GM23248 (cell line): ENCODE measurements around the gene FAM219A. TPM values are rescaled to one million over a fixed set of nuclear protein-coding genes. Genes with fewer than 3 reads are reported as not detected.

Experiments
- DNase-seq: peaks from one replicate; pipeline ENCODE4 v3.0.0-alpha.2; 2015
- H2AFZ ChIP-seq: fragments of 200-600 bp; sonication (generic); 2 replicates; pipeline ENCODE4 v1.6.1; 2016; ENCODE audit warnings: antibody characterized with exemption
- H3F3A ChIP-seq: fragments of 200-600 bp; sonication (generic); 2 replicates; pipeline ENCODE4 v1.6.1; 2016; ENCODE audit warnings: mild to moderate bottlenecking, antibody characterized with exemption, mixed run types; ENCODE audit not compliant: insufficient read depth
- H3K27ac ChIP-seq: fragments of 200-600 bp; sonication (generic); 2 replicates; pipeline ENCODE4 v1.5.1; 2016; ENCODE audit warnings: mild to moderate bottlenecking
- H3K27me3 ChIP-seq: fragments of 200-600 bp; sonication (generic); replicated peaks from 2 replicates; pipeline ENCODE4 v1.6.1; 2016; ENCODE audit warnings: mild to moderate bottlenecking; ENCODE audit not compliant: insufficient read depth
- H3K36me3 ChIP-seq: fragments of 200-600 bp; sonication (generic); 2 replicates; pipeline ENCODE4 v1.6.1; 2016; ENCODE audit warnings: low read depth, mild to moderate bottlenecking
- H3K4me1 ChIP-seq: fragments of 200-600 bp; sonication (generic); 2 replicates; pipeline ENCODE4 v1.6.1; 2016; ENCODE audit warnings: mild to moderate bottlenecking; ENCODE audit not compliant: insufficient read depth
- H3K4me2 ChIP-seq: fragments of 200-600 bp; sonication (generic); one replicate; pipeline ENCODE4 v1.6.1; 2016; ENCODE audit warnings: mild to moderate bottlenecking; ENCODE audit not compliant: unreplicated experiment
- H3K4me3 ChIP-seq: fragments of 200-600 bp; sonication (generic); 2 replicates; pipeline ENCODE4 v1.5.1; 2016; ENCODE audit warnings: mild to moderate bottlenecking
- H3K79me2 ChIP-seq: fragments of 200-600 bp; sonication (generic); 2 replicates; pipeline ENCODE4 v1.6.1; 2016; ENCODE audit warnings: mild to moderate bottlenecking; ENCODE audit not compliant: insufficient read depth
- H3K9ac ChIP-seq: fragments of 200-600 bp; sonication (generic); 2 replicates; pipeline ENCODE4 v1.6.1; 2016; ENCODE audit warnings: mild to moderate bottlenecking
- H3K9me2 ChIP-seq: fragments of 200-600 bp; sonication (generic); 2 replicates; pipeline ENCODE4 v1.6.1; 2016; ENCODE audit warnings: mixed run types, mild to moderate bottlenecking, moderate library complexity; ENCODE audit not compliant: insufficient read depth
- H3K9me3 ChIP-seq: fragments of 200-600 bp; sonication (generic); one replicate; pipeline ENCODE4 v1.6.1; 2017; ENCODE audit warnings: low read depth
- H4K20me1 ChIP-seq: fragments of 200-600 bp; sonication (generic); 2 replicates; pipeline ENCODE4 v1.6.0; 2016; ENCODE audit not compliant: insufficient read depth
- EZH2 ChIP-seq: fragments of 200-600 bp; sonication (generic); IDR thresholded peaks from 2 replicates; pipeline ENCODE4 v1.6.1; 2018; ENCODE audit warnings: antibody characterized with exemption, mild to moderate bottlenecking; ENCODE audit not compliant: insufficient read depth, poor library complexity, severe bottlenecking
- EZH2phosphoT487 ChIP-seq: fragments of 200-600 bp; sonication (generic); IDR thresholded peaks from 2 replicates; pipeline ENCODE4 v1.6.1; 2018; ENCODE audit warnings: antibody characterized with exemption, moderate library complexity, mild to moderate bottlenecking, low read depth; ENCODE audit not compliant: insufficient read depth
- WGBS, 2 experiments: methylation state at CpG; one replicate each; pipeline ENCODE4 v1.1.6; 2015 to 2017; ENCODE audit warnings: low lambda C conversion rate in 2 of 2, low coverage in 1 of 2; ENCODE audit errors: missing lambda C conversion rate in 2 of 2; 5-methylcytosine and 5-hydroxymethylcytosine counted together
- in situ Hi-C: fragments of 300-500 bp; cut with MboI; formaldehyde crosslinking; loops from 2 replicates; pipeline ENCODE4 v1.15.0; 2020
- polyA plus RNA-seq: library from polyadenylated mRNA; unstranded; fragments of >200 nt; fragmentation: Nextera tagmentation; extraction: Ambion mirVana; gene quantifications from 2 replicates; pipeline ENCODE4 v1.2.1, GENCODE V29; 2016
- total RNA-seq: library from RNA; depleted of rRNA; stranded (reverse); fragments of >200 nt; shearing (Covaris generic); gene quantifications from 2 replicates; pipeline ENCODE4 v1.2.3, GENCODE V29; 2014

FAM219A gene
- total and polyA plus RNA-seq, 2 experiments from 2014 or later: 7.8 to 9.1 TPM

DNA sequence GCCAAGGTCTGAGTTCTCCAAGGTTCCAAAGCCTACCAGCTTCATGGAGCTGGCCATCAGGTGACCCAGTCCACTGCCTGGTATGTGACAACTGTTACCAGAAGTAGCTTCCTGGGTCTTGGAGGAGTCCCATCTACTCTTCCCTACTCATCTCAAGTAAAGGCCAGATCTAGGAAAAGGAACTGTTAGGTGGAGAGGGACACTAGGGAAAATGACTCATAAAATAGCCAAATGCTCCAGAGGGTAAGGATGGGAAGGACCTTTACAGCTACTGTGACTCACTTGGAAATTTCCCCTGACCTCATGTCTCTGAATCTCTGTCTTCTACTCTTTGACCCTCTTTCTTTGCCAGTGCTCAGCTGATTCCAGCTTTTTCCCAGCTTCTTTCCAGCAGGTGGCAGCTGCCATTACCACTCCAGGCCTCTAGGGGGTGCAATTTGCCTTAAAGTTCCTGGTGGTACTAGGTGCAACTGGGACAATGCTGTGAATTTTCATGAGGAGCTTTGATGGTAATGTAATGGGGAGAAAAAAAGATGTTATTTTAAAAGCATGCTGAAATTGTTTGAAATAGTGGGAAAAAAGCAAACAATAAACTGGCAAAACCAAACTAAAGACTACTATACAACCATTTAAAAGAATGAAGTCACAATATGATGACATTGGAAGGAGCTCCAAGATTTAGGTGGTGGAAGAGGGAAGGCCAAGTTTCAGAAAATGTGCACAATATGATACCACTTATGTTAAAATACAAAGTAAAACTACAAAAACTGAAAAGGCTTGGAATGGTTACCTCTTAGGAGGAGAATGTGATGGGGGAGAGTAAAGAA is 54.6 kb downstream of the FAM219A start:
- no peak overlapping the region for H2AFZ ChIP-seq
- H4K20me1 ChIP-seq: peaks cover 6% of the 10 kb centered on the region; the same call in 1 of the 2 replicates
- no peak overlapping the region for H3K9ac ChIP-seq
- in situ Hi-C loops: loop anchor here (10.0 kb wide), 1 partner anchor 191 kb away; no protein-coding TSS in a partner anchor
- H3K4me2 ChIP-seq: no peak overlapping the region
- peak; percentile 69 for DNase-seq
- H3K27me3 ChIP-seq: no peaks in the 10 kb centered on the region
- H3K36me3 ChIP-seq: peaks cover 11% of the 10 kb centered on the region; the same call in 1 of the 2 replicates
- no peaks in the 10 kb centered on the region for H3K9me2 ChIP-seq
- H3K4me3 ChIP-seq: no peak overlapping the region
- peaks cover 10% of the 10 kb centered on the region; the same call in 1 of the 2 replicates for H3K4me1 ChIP-seq
- H3K79me2 ChIP-seq: no peaks in the 10 kb centered on the region
- TF ChIP-seq EZH2 (no peak), EZH2phosphoT487 (no peak)
- H3K9me3 ChIP-seq: no peaks in the 10 kb centered on the region
- peaks cover 10% of the 10 kb centered on the region; the same call in 1 of the 2 replicates for H3F3A ChIP-seq
- H3K27ac ChIP-seq: no peak overlapping the region

DNA sequence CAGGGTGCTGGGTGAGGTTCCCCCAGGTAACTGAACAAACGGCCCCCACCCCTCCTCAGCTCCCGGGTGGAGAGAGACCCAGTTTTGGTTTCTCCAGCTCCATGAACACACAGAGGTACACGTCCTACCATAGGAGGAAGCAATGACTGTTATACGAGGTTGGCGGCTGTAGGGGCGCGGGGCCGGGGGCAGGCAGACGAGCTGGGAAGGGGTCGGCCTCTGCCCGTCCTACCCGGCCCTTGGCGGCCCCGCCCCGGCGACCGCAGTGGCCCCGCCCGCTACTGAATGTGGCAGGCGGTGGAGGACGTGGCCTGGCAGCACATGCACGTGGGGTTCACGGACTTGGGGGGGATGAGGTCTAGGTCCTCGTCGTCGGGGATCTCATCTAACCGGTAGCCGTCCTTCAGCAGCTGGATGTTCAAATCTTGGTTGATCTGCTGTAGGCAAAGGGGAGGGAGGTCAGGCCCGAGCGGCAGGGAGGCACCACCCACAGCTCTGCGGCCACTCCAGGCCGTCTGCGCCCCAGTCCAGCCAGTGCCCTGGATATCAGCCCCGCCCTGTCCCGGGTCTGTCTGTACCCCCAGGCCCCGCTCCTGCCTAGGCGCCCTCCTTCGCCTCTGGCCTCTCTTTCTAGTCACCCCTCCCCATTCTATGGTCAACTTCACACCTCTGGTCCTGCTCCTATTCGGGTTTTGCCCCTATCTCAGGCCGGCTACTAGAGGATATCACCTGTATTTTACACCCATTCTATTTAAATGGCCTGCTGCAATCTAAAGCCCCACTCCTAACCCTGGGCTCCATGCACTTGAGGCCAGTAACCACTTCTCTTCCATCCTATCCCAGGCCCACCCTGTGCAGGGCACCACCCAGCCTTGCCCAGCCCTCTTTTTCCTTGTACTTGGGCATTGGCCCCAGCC is 57.4 kb downstream of the FAM219A start:
- 85 to 98% methylated on average over 22 to 40 of the region's 40 CpGs for WGBS, 2 experiments
- no peaks in the 10 kb centered on the region for H3K27me3 ChIP-seq
- no peak overlapping the region for H3K27ac ChIP-seq
- no peaks in the 10 kb centered on the region for H3K79me2 ChIP-seq
- H3K4me2 ChIP-seq: no peak overlapping the region
- peaks cover 11% of the 10 kb centered on the region; the same call in 1 of the 2 replicates for H3K36me3 ChIP-seq
- TF ChIP-seq EZH2phosphoT487 (no peak), EZH2 (no peak)
- H3K9me3 ChIP-seq: no peaks in the 10 kb centered on the region
- H2AFZ ChIP-seq: no peak overlapping the region
- no peaks in the 10 kb centered on the region for H3K9me2 ChIP-seq
- peaks cover 6% of the 10 kb centered on the region; the same call in 1 of the 2 replicates for H3K4me1 ChIP-seq
- H3K9ac ChIP-seq: no peak overlapping the region
- in situ Hi-C loops: loop anchor here (10.0 kb wide), 1 partner anchor 194 kb away; no protein-coding TSS in a partner anchor
- H4K20me1 ChIP-seq: peaks cover 3% of the 10 kb centered on the region; the same call in 1 of the 2 replicates
- H3F3A ChIP-seq: peaks cover 10% of the 10 kb centered on the region; the same call in 1 of the 2 replicates
- DNase-seq: no peak
- H3K4me3 ChIP-seq: no peak overlapping the region

DNA sequence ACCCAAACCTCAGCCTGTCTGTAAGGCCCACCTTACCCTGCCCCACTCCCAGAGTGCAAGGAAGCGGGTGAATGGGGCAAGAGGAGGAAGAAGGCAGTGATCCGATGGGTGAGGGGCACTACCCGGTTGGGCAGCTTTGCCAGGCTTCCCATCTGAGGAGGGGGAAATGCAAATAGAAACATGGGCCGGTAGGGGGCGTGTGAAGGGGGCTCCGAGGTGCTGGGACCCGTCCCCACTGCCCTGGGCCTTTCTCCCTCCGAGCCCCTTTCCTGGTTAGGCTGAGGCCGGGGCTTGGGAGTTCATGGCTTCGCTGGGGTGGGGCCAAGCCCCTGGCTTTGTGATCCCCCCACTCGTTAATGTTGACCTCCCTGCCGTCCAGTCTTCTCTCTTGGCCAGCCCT is 58.1 kb downstream of the FAM219A start:
- no peaks in the 10 kb centered on the region for H3K79me2 ChIP-seq
- no peak overlapping the region for H3K27ac ChIP-seq
- 77 to 87% methylated on average over 11 to 12 of the region's 12 CpGs for WGBS, 2 experiments
- TF ChIP-seq EZH2phosphoT487 (no peak), EZH2 (no peak)
- no peak overlapping the region for H3K9ac ChIP-seq
- H3K4me3 ChIP-seq: no peak overlapping the region
- H2AFZ ChIP-seq: no peak overlapping the region
- DNase-seq: no peak
- no peak overlapping the region for H3K4me2 ChIP-seq
- no peaks in the 10 kb centered on the region for H3K9me2 ChIP-seq
- in situ Hi-C loops: loop anchor here (10.0 kb wide), 1 partner anchor 195 kb away; no protein-coding TSS in a partner anchor
- H3K27me3 ChIP-seq: no peaks in the 10 kb centered on the region
- H3F3A ChIP-seq: peaks cover 12% of the 10 kb centered on the region
- no peaks in the 10 kb centered on the region for H3K9me3 ChIP-seq
- peaks cover 3% of the 10 kb centered on the region; the same call in 1 of the 2 replicates for H4K20me1 ChIP-seq
- H3K4me1 ChIP-seq: no peaks in the 10 kb centered on the region
- peaks cover 11% of the 10 kb centered on the region; the same call in 1 of the 2 replicates for H3K36me3 ChIP-seq

DNA sequence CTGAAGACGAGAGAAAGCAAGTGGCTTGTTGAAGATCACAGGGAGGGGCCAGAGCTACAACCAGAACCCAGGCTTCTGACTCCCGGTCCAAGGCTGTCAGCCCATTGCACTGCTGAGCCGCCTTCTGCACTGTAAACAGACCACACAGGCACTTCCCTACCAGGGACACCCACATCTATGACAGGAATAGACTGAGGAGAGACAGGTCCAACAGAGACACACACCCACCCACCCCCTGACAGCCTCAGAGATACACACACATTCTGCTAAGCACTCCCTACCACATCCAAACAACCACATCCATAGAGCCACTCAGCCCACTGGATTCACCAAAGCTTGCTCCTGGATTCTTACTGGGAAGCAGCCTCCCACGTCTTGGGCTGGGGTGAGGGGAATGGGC is 58.6 kb downstream of the FAM219A start:
- H3K79me2 ChIP-seq: no peaks in the 10 kb centered on the region
- H3K9me3 ChIP-seq: no peaks in the 10 kb centered on the region
- no peak for DNase-seq
- no peak overlapping the region for H3K4me2 ChIP-seq
- no peaks in the 10 kb centered on the region for H3K9me2 ChIP-seq
- WGBS, 2 experiments: 87 to 91% methylated on average over 4 of the region's 4 CpGs
- peaks cover 11% of the 10 kb centered on the region for H3F3A ChIP-seq
- H3K9ac ChIP-seq: no peak overlapping the region
- H3K27me3 ChIP-seq: no peaks in the 10 kb centered on the region
- no peak for TF ChIP-seq EZH2
- TF ChIP-seq EZH2phosphoT487: no peak
- no peak overlapping the region for H2AFZ ChIP-seq
- no peak overlapping the region for H3K4me3 ChIP-seq
- H3K4me1 ChIP-seq: no peaks in the 10 kb centered on the region
- in situ Hi-C loops: loop anchor here (10.0 kb wide), 1 partner anchor 195 kb away; no protein-coding TSS in a partner anchor
- no peak overlapping the region for H3K27ac ChIP-seq
- H3K36me3 ChIP-seq: peaks cover 9% of the 10 kb centered on the region; the same call in 1 of the 2 replicates
- peaks cover 3% of the 10 kb centered on the region; the same call in 1 of the 2 replicates for H4K20me1 ChIP-seq
